Dermis microvascular lymphatic vessel endothelial cell (primary cell): ENCODE data around the gene REV3L. TPM values are rescaled to one million over a fixed set of nuclear protein-coding genes. Genes with fewer than 3 reads are reported as not detected.
A peak's percentile ranks its signal among the peaks of the same experiment; 100 is the strongest.

Source experiments
- DNase-seq, 2 donors: peaks; one replicate each; pipeline versions ENCODE4 v3.0.0 to v3.0.0-alpha.2; 2010; ENCODE audit warnings: low read depth in 2 of 2
- total RNA-seq: library from RNA; depleted of rRNA; stranded (reverse); fragments of >200 nt; gene quantifications from 2 replicates; pipeline ENCODE4 v1.2.1, GENCODE V29; 2014

Gene REV3L
- total RNA-seq, 1 donor from 2014 or later = 15.8 TPM

DNA sequence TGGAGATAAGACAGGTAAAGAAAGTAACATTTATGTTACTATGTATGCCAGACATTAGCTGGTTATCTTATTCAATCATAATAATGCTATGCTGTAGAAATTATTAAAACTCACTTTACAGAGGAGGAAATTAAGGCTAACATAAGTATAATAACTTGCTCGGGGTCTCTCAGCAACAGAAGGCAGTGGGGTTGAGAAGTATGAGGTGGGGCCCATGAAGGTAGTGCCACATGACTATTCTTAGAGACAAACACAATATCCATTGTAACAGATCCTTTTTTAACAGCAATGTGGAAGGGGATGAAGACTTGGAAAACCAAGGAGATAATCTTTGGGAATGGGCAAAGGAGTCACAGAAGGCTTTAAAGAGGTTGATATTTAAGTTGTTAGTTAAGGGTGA lies 11.5 kb downstream of the REV3L start:
- no peak for DNase-seq

DNA sequence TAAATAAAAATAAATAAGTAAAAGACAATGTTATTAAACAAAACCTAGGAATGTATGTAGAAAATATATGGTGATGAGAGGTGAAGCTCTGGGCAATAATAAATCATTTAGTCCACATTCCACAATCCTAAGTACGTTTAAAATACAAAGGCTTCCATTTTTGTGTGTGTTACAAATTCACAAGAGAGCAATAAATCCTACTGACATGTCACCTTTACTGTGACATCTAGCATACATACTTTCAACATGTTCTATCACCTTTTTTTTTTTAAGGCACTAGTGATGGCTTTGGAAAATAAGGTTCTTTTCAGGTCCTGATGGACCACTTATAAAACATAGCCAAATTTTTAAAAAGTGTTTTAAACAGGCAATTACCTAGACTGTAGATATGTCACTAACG lies 12.0 kb downstream of the REV3L start:
- no peak for DNase-seq

DNA sequence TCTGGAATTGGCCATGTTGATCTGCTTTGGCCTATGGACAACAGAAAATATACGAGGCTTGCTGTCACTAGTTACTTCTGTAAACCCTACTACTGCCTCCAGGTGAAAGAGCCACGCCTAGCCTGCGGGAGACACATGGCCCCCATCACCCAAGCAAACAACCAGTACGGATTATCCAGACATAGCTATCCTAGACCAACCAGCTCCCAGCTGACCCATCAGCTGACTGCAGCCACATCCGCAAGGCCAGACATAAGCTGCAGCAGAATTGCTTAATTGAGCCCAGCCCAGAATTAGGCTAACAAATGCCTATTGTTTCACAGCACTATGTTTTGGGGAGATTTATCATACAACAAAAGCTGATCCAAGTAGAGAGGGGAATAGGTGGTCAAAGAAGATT lies 13.5 kb downstream of the REV3L start:
- DNase-seq = no peak

DNA sequence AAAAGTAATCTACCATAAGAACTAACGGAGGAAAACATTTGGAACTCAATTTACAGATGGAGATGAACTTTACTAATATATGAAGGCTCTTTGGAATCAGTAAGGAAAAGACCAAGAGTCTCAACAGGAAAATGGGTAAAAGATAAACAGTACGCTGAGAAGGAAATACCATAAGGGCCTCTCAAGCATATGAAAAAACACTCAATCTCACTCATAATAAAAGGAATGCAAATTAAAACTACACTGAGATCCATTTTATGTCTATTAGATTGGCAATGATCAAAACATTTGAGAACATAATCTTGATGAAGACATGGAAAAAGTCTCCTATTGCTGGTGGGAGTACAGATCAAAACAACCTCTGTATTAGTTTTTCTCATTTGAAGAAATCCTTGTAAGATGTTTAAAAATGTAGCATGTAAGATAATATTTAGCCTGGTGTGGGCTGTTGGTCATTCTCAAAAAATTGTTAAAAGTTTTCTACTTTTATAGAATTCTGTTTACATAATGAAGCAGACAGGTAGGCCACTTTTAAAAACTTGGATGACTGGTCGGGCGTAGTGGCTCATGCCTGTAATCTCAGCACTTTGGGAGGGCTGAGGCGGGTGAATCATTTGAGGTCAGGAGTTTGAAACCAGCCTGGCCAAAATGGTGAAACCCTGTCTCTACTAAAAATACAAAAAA lies 14.5 kb downstream of the REV3L start:
- no peak for DNase-seq

- no peak for DNase-seq
These were observed 18.8 kb downstream of the REV3L start for GRCh38 chr6:111464184-111464583.

GRCh38 chr6:111462770-111463391 lies 20.1 kb downstream of the REV3L start:
- DNase-seq = peak; percentile 66 to 85

GRCh38 chr6:111461860-111462259 lies 21.2 kb downstream of the REV3L start:
- no peak for DNase-seq

GRCh38 chr6:111458670-111459232 lies 24.3 kb downstream of the REV3L start:
- no peak for DNase-seq

- peak in 1 of 2 donors; percentile 14 for DNase-seq
These were observed 26.8 kb downstream of the REV3L start for GRCh38 chr6:111456208-111456607.

DNA sequence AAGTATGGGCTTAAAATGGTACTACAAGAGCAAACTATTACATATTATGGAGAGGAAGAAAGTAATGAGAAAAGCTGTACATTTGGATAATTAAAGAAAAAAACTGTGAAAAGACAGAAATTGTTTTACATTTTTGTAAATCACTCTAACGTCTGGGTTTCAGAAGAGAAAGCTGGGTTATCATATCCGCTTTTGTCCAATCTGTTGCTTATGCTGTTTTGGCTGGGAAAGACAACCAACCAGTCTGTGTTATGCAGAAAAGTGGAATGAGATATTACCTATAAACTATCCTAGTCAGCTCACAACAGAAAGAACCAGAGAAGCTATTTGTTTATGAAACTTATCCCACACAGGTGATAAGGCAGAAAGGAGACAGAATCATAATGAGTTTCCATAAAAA lies 32.4 kb downstream of the REV3L start:
- DNase-seq = no peak

GRCh38 chr6:111450087-111450486 lies 32.9 kb downstream of the REV3L start:
- DNase-seq = no peak

DNA sequence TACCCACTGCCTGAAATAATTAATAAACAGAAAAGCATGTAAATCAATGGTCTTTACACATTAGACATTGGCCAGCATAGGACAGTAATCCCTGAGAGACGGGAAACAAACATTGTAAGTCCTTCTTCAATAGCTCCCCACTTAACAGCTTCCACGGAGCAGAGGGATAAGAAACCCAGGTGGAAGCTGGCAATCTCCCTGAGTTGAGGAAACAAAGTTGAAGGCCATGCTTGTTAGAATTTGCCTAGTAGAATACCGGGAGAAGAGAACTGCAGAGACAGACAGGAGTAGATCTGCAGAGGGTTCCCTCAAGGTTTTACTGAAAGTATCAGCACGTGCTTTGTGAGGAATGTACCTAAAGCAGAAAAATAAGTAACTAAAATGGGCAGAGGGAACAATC lies 33.9 kb downstream of the REV3L start:
- DNase-seq = no peak

DNA sequence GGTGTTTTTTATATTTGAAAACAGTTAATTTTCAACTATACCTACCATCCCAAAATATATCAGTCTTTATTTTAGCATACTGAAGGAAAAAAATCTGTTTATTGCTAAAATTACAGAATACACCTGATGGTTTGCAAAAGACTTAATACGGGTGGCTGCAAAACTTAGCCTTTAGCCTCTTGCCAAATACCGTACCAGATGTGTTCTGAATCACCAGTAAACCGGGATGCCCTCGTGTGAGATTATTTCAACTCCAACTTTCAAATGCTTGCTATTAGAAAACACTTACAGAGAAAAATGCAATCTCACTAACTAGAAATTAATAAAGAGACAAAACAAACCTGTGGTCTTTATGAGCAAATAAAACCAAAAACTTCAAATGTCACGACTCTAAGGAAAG lies 36.0 kb downstream of the REV3L start:
- no peak for DNase-seq

DNA sequence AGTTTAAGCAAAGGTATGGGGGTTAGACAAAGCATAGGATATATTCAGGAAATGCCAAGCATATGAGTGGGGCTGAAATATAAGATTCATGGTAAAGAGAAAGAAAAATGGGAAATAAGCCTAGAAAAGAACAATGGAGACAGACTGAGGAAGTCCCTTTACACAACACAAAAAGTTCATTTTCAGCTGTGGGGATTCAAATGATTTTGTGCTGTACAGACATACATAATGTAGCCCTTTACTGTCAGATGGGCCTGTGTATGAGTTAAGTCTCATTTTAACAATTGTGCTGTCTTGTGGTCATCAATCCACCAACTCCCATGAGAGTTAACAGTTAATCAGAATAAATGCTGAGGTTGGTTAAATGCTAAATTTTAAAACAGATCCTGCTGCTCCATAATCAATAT lies 37.2 kb downstream of the REV3L start:
- DNase-seq = peak in 1 of 2 donors; percentile 67

GRCh38 chr6:111444794-111445193 lies 38.2 kb downstream of the REV3L start:
- no peak for DNase-seq

- peak in 1 of 2 donors; percentile 34 for DNase-seq
These were observed 41.3 kb downstream of the REV3L start for GRCh38 chr6:111441678-111442243.

GRCh38 chr6:111439171-111439570 lies 43.8 kb downstream of the REV3L start:
- no peak for DNase-seq

GRCh38 chr6:111437573-111437972 lies 45.4 kb downstream of the REV3L start:
- DNase-seq = no peak

DNA sequence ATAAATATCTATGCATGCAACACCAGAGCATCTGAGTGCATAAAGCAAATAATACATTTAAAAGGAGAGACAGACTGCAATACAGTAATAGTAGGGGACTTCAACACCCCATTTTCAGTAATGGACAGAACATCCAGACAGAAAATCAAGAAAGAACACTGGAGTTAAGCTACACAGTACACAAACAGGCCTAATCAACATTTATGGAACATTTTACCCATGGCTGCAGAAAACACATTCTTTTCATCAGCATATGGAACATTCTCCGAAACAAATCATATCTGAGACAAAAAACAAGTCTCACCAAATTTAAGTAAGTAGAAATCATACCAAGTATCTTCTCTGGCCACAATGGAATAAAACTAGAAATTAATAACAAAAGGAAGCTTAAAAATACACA lies 50.5 kb downstream of the REV3L start:
- no peak for DNase-seq

- no peak for DNase-seq
These were observed 52.2 kb downstream of the REV3L start for GRCh38 chr6:111430605-111431376.

DNA sequence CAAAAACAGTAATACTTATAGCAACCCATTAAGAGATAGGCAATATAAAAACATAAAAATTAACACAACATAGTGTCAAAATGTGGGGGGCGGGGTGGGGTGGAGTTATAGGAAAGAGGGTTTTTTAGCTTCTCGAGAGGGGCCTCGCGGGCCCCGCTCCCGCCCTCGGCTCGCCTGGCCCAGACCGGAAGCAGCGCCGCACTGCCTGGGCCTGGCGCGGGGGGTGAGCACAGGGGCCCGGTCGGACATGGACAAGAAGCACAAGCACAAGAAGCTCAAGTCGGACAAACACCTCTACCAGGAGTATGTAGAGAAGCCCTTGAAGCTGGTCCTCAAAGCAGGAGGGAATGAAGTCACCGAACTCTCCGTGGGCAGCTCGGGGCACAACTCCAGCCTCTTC lies 53.4 kb downstream of the REV3L start:
- DNase-seq = no peak

GRCh38 chr6:111428811-111429210 lies 54.2 kb downstream of the REV3L start:
- DNase-seq = no peak
